A673 (cell line): ENCODE data around the gene ARMH3. TPM values are rescaled to one million over a fixed set of nuclear protein-coding genes. Genes with fewer than 3 reads are reported as not detected.

ENCODE experiments used
- BruUV-seq: library from RNA; stranded (reverse); fragments of 400-500 nt; replicated peaks from 2 replicates; lab custom pipeline; 2021; lab: Mats Ljungman, UMichigan
- CTCF ChIA-PET: fragments of 300-600 bp; sonication (Branson Sonifier 250); formaldehyde crosslinking; loops from one replicate; lab custom pipeline; 2022; ENCODE audit warnings: antibody characterized with exemption; lab: Charles Lee
- POLR2A ChIA-PET: fragments of 300-600 bp; sonication (Branson Sonifier 250); formaldehyde crosslinking; loops from one replicate; lab custom pipeline; 2022; ENCODE audit warnings: antibody characterized with exemption; ENCODE audit not compliant: low non-redundant PET; lab: Charles Lee
- DNase-seq: peaks from one replicate; pipeline ENCODE4 v3.0.0-alpha.2; 2015; ENCODE audit warnings: low spot score
- H3K27ac ChIP-seq: fragments of 200-600 bp; sonication (generic); 2 replicates; pipeline ENCODE4 v1.5.1; 2016; ENCODE audit warnings: mixed run types, low read depth, mild to moderate bottlenecking, mixed read lengths, antibody characterized with exemption, low read length; ENCODE audit not compliant: poor library complexity, severe bottlenecking
- H3K27me3 ChIP-seq: fragments of 200-600 bp; sonication (generic); replicated peaks from 2 replicates; pipeline ENCODE4 v1.6.1; 2017; ENCODE audit warnings: mixed run types, low read depth, mild to moderate bottlenecking, mixed read lengths, antibody characterized with exemption, low read length; ENCODE audit not compliant: insufficient read depth, poor library complexity
- H3K36me3 ChIP-seq: fragments of 200-600 bp; sonication (generic); 2 replicates; pipeline ENCODE4 v1.6.1; 2016; ENCODE audit warnings: mixed run types, mild to moderate bottlenecking, mixed read lengths, antibody characterized with exemption, low read length; ENCODE audit not compliant: insufficient read depth, poor library complexity, severe bottlenecking
- H3K4me1 ChIP-seq: fragments of 200-600 bp; sonication (generic); 2 replicates; pipeline ENCODE4 v1.6.1; 2017; ENCODE audit warnings: mixed run types, mild to moderate bottlenecking, mixed read lengths, antibody characterized with exemption, low read length; ENCODE audit not compliant: insufficient read depth, poor library complexity, severe bottlenecking
- H3K4me3 ChIP-seq: fragments of 200-600 bp; sonication (generic); 2 replicates; pipeline ENCODE4 v1.5.1; 2016; ENCODE audit warnings: low read depth, mixed run types, mild to moderate bottlenecking, mixed read lengths, low read length; ENCODE audit not compliant: poor library complexity, severe bottlenecking
- H3K9me3 ChIP-seq: fragments of 200-600 bp; sonication (generic); 2 replicates; pipeline ENCODE4 v1.6.1; 2016; ENCODE audit warnings: mixed run types, low read depth, mild to moderate bottlenecking, mixed read lengths, antibody characterized with exemption, low read length; ENCODE audit not compliant: poor library complexity, severe bottlenecking
- EZH2 ChIP-seq: fragments of 200-600 bp; sonication (generic); IDR thresholded peaks from 2 replicates; pipeline ENCODE4 v1.6.1; 2017; ENCODE audit warnings: borderline replicate concordance, low read depth, mild to moderate bottlenecking, mixed read lengths, antibody characterized with exemption, low read length; ENCODE audit not compliant: poor library complexity, severe bottlenecking
- intact Hi-C: fragments of 100-400 bp; cut with micrococcal nuclease; formaldehyde crosslinking; loops from one replicate; pipeline ENCODE4 v1.10.0; 2022; ENCODE audit not compliant: unreplicated experiment
- total RNA-seq: library from RNA; stranded (reverse); gene quantifications from 2 replicates; pipeline ENCODE4 v1.2.3, GENCODE V29; 2021
- TF ChIP-seq, protein P1 (sequence below): fragments of 300-800, 200-600 bp; sonication (generic); conservative IDR thresholded peaks from 2 replicates; pipeline ENCODE4 v1.5.1; 2017; ENCODE audit warnings: low read depth, mild to moderate bottlenecking, antibody characterized with exemption, low read length, moderate library complexity, mixed read lengths

ARMH3 gene
- total RNA-seq, 1 experiment from 2014 or later = 17.8 TPM

DNA sequence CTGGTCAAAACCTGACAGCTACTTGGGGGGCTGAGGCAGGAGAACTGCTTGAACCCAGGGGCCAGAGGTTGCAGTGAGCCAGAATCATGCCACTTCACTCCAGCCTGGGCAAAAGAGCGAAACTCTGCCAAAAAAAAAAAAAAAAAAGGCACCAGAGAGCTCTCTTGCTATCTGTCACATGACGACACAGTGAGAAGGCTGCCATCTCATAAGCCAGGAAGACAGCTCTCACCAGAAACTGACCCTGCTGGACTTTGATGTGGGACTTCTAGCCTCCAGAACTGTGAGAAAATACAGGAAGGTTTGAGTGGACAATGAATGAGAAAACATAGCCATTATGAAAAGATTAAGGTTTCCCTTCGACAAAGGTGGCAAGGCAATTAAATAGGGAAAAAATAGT lies 161.2 kb downstream of the ARMH3 start:
- TF ChIP-seq EZH2 = no peak
- TF ChIP-seq, protein P1, sequence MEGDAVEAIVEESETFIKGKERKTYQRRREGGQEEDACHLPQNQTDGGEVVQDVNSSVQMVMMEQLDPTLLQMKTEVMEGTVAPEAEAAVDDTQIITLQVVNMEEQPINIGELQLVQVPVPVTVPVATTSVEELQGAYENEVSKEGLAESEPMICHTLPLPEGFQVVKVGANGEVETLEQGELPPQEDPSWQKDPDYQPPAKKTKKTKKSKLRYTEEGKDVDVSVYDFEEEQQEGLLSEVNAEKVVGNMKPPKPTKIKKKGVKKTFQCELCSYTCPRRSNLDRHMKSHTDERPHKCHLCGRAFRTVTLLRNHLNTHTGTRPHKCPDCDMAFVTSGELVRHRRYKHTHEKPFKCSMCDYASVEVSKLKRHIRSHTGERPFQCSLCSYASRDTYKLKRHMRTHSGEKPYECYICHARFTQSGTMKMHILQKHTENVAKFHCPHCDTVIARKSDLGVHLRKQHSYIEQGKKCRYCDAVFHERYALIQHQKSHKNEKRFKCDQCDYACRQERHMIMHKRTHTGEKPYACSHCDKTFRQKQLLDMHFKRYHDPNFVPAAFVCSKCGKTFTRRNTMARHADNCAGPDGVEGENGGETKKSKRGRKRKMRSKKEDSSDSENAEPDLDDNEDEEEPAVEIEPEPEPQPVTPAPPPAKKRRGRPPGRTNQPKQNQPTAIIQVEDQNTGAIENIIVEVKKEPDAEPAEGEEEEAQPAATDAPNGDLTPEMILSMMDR = no peak
- ChIA-PET CTCF (interaction anchor here (1.1 kb wide), 1 partner anchor 115 kb away, joined by 3 read pairs; no protein-coding TSS in a partner anchor), POLR2A (interaction anchor here (0.7 kb wide), 1 partner anchor 67 kb away, joined by 17 read pairs; no protein-coding TSS in a partner anchor)
- no peak for DNase-seq
- no TSS peak for BruUV-seq
- intact Hi-C loops = no loop called here
- Histone ChIP-seq H3K9me3 (no peaks in the 10 kb centered on the region), H3K27ac (no peak overlapping the region), H3K4me3 (no peak overlapping the region), H3K4me1 (no peaks in the 10 kb centered on the region), H3K36me3 (no peaks in the 10 kb centered on the region), H3K27me3 (no peaks in the 10 kb centered on the region)

DNA sequence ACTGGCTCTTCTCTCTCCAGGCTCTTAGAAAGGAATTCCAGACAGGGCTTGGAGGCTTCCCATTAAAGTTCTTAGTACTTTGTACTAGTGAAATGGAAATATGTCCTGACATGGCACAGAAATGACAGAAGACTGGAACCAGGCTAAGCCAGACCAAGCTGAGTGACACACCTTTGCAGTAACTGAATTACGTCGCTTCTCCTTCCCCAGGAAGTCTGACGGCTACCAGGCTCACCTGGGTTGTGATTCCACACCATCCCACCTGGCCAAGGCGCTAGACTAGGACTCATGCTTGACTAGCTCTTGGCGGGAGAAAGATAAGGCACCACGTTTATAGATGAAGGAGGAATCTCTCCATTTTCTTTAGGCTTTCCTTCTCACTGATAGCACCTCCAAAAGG lies 161.7 kb downstream of the ARMH3 start:
- TF ChIP-seq, protein P1 = no peak
- TF ChIP-seq EZH2 = no peak
- no peaks in the 10 kb centered on the region for H3K4me1 ChIP-seq
- H3K27me3 ChIP-seq = no peaks in the 10 kb centered on the region
- CTCF ChIA-PET = interaction anchor here (1.1 kb wide), 1 partner anchor 116 kb away, joined by 3 read pairs; no protein-coding TSS in a partner anchor
- intact Hi-C loops = no loop called here
- H3K9me3 ChIP-seq = no peaks in the 10 kb centered on the region
- H3K27ac ChIP-seq = no peak overlapping the region
- no TSS peak for BruUV-seq
- DNase-seq = no peak
- POLR2A ChIA-PET = interaction anchor here (0.7 kb wide), 1 partner anchor 68 kb away, joined by 17 read pairs; no protein-coding TSS in a partner anchor
- H3K36me3 ChIP-seq = no peaks in the 10 kb centered on the region
- H3K4me3 ChIP-seq = no peak overlapping the region

DNA sequence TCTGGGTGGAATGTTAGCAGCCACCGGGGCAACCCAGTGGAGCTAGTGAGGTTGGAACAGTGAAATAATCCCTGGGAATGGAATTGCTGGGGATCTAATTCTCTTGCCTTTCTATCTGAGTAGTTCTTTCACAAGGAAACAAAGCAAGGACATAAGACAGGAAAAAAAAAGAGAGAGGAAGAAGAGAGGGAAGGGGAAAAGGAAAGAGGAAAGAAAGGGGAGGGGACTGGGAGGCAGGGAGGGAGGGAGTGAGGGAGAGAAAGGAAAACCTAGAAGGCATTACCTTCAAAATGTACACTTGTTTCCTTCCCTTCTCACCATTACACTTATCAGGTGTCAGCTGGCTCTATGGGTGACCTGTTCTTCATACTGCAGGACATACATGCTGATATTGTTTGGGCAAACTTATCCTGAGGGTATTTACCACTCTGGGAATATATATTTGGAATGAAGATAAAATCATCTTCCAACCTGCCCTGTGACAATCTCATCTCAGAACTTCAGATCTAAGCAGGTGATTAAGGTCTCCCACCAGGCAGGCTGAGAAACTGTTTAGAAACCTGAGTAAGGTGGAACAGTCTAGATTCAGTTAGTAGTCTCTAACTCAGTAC lies 162.4 kb downstream of the ARMH3 start:
- DNase-seq = no peak
- Histone ChIP-seq H3K4me3 (no peak overlapping the region), H3K27ac (no peak overlapping the region), H3K36me3 (no peaks in the 10 kb centered on the region), H3K27me3 (no peaks in the 10 kb centered on the region), H3K9me3 (no peaks in the 10 kb centered on the region), H3K4me1 (no peaks in the 10 kb centered on the region)
- POLR2A ChIA-PET = no interaction called here
- no TSS peak for BruUV-seq
- CTCF ChIA-PET = no interaction called here
- TF ChIP-seq EZH2 = no peak
- TF ChIP-seq, protein P1 = no peak
- intact Hi-C loops = no loop called here
